ENCODE results near the gene ZNF345.
A peak's percentile ranks its signal among the peaks of the same experiment; 100 is the strongest.

ZNF345 gene

DNA sequence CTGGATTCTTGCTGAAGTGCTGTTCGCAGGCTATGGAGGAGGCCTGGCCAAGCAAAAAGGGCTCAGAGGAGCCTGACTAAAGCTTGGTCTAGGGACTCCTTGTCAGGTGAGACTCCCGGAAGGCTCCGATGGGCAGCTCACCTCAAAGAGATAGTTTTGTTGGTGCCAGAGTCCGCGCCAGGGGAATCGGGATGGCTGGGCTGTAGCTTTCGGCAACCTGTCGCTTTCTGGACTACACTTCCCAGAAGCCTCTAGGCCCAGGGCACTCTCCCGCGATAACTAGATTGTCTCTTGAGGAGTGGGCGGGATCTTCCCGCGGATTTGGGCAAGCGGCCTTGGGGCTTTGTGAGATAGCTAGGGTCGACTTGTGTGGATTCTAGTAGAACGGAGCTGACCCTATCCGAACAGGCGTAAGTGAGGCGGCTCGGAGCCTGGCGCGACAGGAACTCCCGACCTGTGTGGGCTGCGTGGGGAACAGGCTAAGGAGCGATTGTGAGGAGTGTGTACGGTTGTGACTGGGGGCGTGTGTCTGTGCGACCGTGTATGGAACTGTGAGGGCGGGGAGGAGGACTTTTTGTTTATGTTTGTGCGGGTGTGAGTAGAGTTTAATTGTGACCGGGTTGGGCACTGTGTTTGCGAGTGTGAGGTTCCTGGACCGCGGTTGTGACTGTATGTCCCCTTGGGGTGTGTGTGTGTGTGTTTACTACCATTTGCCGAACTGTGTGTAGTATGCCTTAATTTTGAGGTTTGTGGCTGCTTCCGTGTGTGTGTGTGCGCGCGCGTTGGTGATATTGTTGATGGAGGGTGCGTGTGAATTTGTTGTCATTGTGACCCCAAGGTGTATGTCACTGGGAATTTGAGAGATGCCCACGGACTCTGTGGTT is at the start of gene ZNF345:
Gene ZNF345, plus strand, starts transcription at position 318 of the 884 bp plus-strand sequence. CDS start 25,955 bp downstream, outside the sequence.
- peaks cover 18% of the 10 kb centered on the region for H3K4me1 ChIP-seq (ENCODE audit: control insufficient read depth, low read length)
- no peaks in the 10 kb centered on the region for H3K36me3 ChIP-seq (ENCODE audit: control insufficient read depth, low read length)
- H3K9me2 ChIP-seq (replicated peaks; ENCODE audit: control insufficient read depth, low read length): no peaks in the 10 kb centered on the region
- H3K27me3 ChIP-seq (ENCODE audit: control insufficient read depth, low read length): no peaks in the 10 kb centered on the region
- peak within 1 kb of the TSS; percentile 85 for H3K4me3 ChIP-seq (ENCODE audit: low read length)
- peaks cover 19% of the 10 kb centered on the region for H3K9me3 ChIP-seq (ENCODE audit: control insufficient read depth, insufficient read depth, low read length)
- TF ChIP-seq EZH2phosphoT487 (IDR thresholded peaks at IDR 0.05; ENCODE audit: borderline replicate concordance, low read length) (no peak), CTCF (IDR thresholded peaks at IDR 0.05; ENCODE audit: low read depth, low read length, poor library complexity, severe bottlenecking) (no peak)
- no peak within 1 kb of the TSS for H3K27ac ChIP-seq (ENCODE audit: low read depth, low read length)
- no peaks in the 10 kb centered on the region for H3K79me2 ChIP-seq (ENCODE audit: control insufficient read depth, low read length)
- H4K20me1 ChIP-seq (ENCODE audit: control insufficient read depth, insufficient read depth, low read depth, low read length): no peaks in the 10 kb centered on the region
- H3K4me2 ChIP-seq (ENCODE audit: low read length): peak within 1 kb of the TSS; percentile 78
- no peaks in the 10 kb centered on the region for H3F3A ChIP-seq (ENCODE audit: control insufficient read depth, insufficient read depth)

DNA sequence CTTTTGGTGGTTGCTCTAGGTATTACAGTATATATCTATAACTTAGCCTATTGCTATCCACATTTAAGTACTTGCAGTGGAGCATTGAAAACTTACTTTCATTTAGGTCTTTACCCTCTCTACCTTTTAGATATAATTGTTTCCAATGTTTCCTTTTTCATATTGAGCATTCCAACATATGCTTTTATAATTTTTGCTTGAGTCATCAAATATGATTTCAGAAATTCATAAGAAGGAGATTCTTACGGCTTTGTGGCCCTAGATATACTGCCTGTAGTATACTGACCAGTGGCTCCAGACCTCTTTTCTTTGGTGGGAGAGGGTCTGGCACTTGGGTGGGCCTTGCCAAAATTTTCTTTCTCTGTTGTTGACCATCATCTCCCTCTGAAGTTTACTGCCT is 45.3 kb upstream of the ZNF345 start:
- H3K4me2 ChIP-seq (ENCODE audit: low read length): no peak overlapping the region
- H3K79me2 ChIP-seq (ENCODE audit: control insufficient read depth, low read length): no peaks in the 10 kb centered on the region
- H3K9me3 ChIP-seq (ENCODE audit: control insufficient read depth, insufficient read depth, low read length): peaks cover 4% of the 10 kb centered on the region; the same call in 1 of the 2 replicates
- H3K4me3 ChIP-seq (ENCODE audit: low read length): no peak overlapping the region
- no peak for TF ChIP-seq EZH2phosphoT487 (IDR thresholded peaks at IDR 0.05; ENCODE audit: borderline replicate concordance, low read length)
- no peak for TF ChIP-seq CTCF (IDR thresholded peaks at IDR 0.05; ENCODE audit: low read depth, low read length, poor library complexity, severe bottlenecking)
- H3K36me3 ChIP-seq (ENCODE audit: control insufficient read depth, low read length): no peaks in the 10 kb centered on the region
- no peaks in the 10 kb centered on the region for H3K27me3 ChIP-seq (ENCODE audit: control insufficient read depth, low read length)
- H4K20me1 ChIP-seq (ENCODE audit: control insufficient read depth, insufficient read depth, low read depth, low read length): no peaks in the 10 kb centered on the region
- no peaks in the 10 kb centered on the region for H3K9me2 ChIP-seq (replicated peaks; ENCODE audit: control insufficient read depth, low read length)
- H3F3A ChIP-seq (ENCODE audit: control insufficient read depth, insufficient read depth): no peaks in the 10 kb centered on the region
- no peak overlapping the region for H3K27ac ChIP-seq (ENCODE audit: low read depth, low read length)
- H3K4me1 ChIP-seq (ENCODE audit: control insufficient read depth, low read length): no peaks in the 10 kb centered on the region

DNA sequence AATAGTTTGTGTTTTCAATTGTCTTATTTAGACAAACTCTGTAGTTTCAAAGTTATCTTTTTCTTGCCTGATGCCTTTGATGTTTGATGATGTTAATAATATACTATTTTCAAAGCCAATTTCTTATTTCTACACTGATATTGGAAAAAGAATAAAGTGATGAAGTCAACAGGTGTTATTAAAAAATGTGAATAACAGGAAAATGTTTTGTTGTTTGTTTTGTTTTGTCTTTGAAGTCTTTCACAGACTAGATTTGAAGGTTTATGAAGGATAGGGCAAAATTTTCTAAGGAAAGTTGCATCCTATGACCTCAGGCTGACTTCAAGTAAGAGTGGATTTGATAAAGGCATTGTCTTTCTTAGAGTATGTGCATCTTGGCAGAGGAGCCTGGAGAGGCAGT is 43.6 kb upstream of the ZNF345 start:
- no peaks in the 10 kb centered on the region for H3K9me2 ChIP-seq (replicated peaks; ENCODE audit: control insufficient read depth, low read length)
- H3K27ac ChIP-seq (ENCODE audit: low read depth, low read length): no peak overlapping the region
- no peak overlapping the region for H3K4me2 ChIP-seq (ENCODE audit: low read length)
- no peaks in the 10 kb centered on the region for H3K27me3 ChIP-seq (ENCODE audit: control insufficient read depth, low read length)
- H3K36me3 ChIP-seq (ENCODE audit: control insufficient read depth, low read length): no peaks in the 10 kb centered on the region
- H3K4me1 ChIP-seq (ENCODE audit: control insufficient read depth, low read length): no peaks in the 10 kb centered on the region
- no peaks in the 10 kb centered on the region for H3K79me2 ChIP-seq (ENCODE audit: control insufficient read depth, low read length)
- TF ChIP-seq CTCF (IDR thresholded peaks at IDR 0.05; ENCODE audit: low read depth, low read length, poor library complexity, severe bottlenecking): no peak
- TF ChIP-seq EZH2phosphoT487 (IDR thresholded peaks at IDR 0.05; ENCODE audit: borderline replicate concordance, low read length): no peak
- no peaks in the 10 kb centered on the region for H3F3A ChIP-seq (ENCODE audit: control insufficient read depth, insufficient read depth)
- H3K9me3 ChIP-seq (ENCODE audit: control insufficient read depth, insufficient read depth, low read length): peaks cover 4% of the 10 kb centered on the region; the same call in 1 of the 2 replicates
- H3K4me3 ChIP-seq (ENCODE audit: low read length): no peak overlapping the region
- H4K20me1 ChIP-seq (ENCODE audit: control insufficient read depth, insufficient read depth, low read depth, low read length): no peaks in the 10 kb centered on the region

All from DOHH2 (cell line).